ENCODE data around the gene CLVS2. TPM values are rescaled to one million over a fixed set of nuclear protein-coding genes. Genes with fewer than 3 reads are reported as not detected.

CLVS2 gene
- total RNA-seq, 4 donors from 2014 or later, result not detected

DNA sequence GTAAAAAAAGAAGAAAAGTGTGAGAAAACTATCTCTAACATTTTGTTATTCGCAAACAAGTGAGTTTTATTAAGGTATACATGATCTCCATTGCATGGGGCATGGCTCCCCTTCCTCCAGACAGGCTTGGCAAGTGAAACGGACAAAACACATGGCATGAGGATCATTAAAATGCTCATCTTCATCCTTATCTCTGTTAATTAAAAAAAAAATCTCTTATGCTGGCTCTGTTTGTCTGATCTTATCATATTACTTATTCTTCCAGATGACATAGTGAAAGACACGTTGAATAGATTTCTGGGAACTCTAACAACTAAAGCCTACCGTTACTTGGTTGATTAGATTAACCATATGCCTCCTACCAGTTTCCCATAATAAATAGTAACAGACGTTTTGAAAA is 89.4 kb downstream of the CLVS2 start:
- TF ChIP-seq, protein P1, sequence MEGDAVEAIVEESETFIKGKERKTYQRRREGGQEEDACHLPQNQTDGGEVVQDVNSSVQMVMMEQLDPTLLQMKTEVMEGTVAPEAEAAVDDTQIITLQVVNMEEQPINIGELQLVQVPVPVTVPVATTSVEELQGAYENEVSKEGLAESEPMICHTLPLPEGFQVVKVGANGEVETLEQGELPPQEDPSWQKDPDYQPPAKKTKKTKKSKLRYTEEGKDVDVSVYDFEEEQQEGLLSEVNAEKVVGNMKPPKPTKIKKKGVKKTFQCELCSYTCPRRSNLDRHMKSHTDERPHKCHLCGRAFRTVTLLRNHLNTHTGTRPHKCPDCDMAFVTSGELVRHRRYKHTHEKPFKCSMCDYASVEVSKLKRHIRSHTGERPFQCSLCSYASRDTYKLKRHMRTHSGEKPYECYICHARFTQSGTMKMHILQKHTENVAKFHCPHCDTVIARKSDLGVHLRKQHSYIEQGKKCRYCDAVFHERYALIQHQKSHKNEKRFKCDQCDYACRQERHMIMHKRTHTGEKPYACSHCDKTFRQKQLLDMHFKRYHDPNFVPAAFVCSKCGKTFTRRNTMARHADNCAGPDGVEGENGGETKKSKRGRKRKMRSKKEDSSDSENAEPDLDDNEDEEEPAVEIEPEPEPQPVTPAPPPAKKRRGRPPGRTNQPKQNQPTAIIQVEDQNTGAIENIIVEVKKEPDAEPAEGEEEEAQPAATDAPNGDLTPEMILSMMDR (IDR thresholded peaks at IDR 0.05), result no peak
- no peak for ATAC-seq (ENCODE audit: low FRiP score)

DNA sequence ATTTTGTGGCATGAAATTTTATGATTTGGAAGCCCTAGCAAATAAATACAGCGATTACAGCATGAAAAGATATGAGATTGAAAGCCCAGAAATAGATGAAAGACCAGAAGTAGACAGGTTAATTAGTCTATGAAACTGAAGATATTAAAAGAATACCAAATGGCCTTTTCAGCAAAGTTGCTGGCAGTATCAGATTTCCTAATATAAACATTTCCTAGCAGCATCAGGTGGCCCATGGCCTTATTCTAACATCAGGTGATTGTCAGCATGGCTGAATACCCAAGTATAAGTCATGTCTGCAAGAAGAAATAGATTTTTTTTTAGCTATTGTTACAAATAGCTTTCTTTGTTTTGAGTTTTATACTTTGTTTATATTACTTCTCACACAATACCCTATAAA is 93.2 kb downstream of the CLVS2 start:
- no peak for ATAC-seq (ENCODE audit: low FRiP score)
- DNase-seq (ENCODE audit: low spot score), result no peak
- TF ChIP-seq, protein P1 (IDR thresholded peaks at IDR 0.05), result no peak

More for the DNA sequence above, 89.4 kb downstream of the CLVS2 start:
- no peak for DNase-seq (ENCODE audit: low spot score)

DNA sequence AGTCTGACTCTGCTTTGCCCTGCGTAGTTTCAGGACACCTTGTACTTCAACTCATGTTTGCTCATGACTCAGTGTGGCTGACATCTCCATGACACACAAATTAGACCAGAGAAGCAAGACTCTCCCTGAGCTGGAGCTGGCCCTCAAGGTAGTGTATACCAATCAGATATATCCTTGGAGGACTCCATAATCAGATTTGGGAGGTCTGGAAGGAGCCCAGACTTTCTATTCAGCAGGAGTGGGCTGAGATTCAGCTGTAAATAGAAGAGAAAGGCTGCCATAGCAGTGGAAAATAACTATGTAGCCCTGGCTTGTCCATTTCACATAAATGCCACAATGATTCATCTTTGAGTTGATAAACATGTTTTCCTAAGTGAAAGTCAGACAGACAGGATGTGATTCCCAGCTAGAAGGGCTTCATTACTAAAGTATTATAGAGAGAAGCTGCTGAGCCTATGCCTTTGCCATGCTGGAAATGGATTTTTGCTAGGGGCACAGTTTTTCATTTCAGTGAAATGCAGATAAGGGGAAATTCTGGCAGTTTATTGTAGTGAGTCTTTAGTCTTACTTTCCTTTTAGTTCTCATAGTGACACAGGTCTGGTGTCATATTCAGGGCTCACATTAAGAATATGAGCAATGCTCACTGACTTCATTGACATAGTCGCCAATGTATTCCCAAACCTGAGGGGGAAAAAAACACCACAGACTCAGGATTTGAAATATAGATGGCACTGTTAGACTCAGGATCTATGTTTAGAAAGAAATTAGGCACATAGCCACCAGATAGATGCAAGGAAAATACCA is 95.3 kb downstream of the CLVS2 start:
- TF ChIP-seq, protein P1 (IDR thresholded peaks at IDR 0.05), result no peak
- DNase-seq (ENCODE audit: low spot score), result no peak
- no peak for ATAC-seq (ENCODE audit: low FRiP score)

DNA sequence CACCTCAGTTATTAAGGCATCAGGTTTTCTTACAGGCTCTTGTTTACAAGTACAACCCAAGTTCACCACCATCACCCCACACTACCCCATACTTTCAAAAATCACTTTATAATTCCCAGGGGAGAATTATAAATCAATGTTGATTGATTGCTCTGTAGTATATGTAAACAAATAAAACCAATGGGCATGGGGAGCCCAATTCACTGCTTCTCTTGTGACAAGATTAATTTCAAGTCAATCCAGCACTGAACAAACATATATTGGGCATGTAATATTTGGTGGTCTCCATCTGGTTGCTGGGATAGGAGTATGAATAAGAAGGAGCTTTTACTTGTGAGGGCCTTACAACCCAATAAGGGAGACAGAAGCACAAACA is 95.8 kb downstream of the CLVS2 start:
- DNase-seq (ENCODE audit: low spot score) (no peak), ATAC-seq (ENCODE audit: low FRiP score) (no peak)
- TF ChIP-seq, protein P1 (IDR thresholded peaks at IDR 0.05), result no peak

DNA sequence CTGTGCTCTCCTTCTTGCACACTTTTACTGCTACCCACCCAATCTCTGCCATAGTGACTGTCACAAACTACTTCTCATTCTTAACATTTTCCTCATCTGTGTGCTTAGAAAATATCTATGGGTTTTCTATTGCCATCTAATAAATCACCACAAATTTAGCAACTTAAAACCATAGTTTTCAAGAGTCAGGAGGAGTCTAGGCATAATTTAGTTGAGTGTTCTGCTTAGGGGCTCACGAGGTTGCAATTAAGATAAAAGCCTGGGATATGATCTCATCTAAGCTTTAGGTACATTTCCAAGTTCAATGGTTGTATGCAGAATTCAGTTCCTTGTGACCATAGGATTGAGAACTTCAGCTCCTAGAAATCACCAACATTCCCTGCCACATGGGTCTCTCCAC is 98.8 kb downstream of the CLVS2 start:
- DNase-seq (ENCODE audit: low spot score) (no peak), ATAC-seq (ENCODE audit: low FRiP score) (no peak)
- TF ChIP-seq, protein P1 (IDR thresholded peaks at IDR 0.05), result no peak

DNA sequence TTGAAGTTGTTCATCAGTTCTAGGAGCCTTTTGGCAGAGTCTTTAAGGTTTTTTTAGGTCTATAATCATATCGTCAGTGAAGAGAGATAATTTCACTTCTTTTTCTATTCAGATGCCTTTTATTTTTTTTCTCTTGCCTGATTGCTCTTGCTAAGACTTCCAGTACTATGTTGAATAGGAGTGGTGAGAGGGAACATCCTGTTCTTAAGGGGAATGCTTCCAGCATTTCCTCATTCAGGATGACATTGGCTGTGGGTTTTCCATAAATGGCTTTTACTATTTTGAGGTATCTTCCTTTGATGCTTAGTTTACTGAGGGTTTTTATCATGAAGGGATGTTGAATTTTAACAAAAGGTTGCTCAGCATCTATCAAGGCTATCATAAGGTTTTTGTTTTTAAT is 109.5 kb downstream of the CLVS2 start:
- TF ChIP-seq, protein P1 (IDR thresholded peaks at IDR 0.05), result no peak
- ATAC-seq (ENCODE audit: low FRiP score), result no peak
- DNase-seq (ENCODE audit: low spot score), result no peak

DNA sequence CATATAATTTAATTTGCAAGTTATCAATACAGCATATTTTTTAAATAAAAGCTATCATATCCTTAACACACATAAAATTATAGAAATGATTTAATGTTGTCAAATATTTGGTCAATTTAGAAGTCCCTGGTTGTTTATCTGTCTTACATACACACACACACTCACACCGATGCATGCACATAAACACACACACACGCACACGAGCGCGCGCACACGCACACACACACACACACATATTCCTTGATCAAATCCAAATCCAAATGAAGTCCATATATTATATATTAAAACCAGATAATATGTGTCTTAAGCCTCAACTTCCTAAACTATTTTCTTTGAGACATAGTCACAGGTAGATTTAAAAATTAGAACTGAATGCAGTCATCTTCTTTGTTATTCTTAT is 120.3 kb downstream of the CLVS2 start:
- TF ChIP-seq, protein P1 (IDR thresholded peaks at IDR 0.05), result no peak
- no peak for ATAC-seq (ENCODE audit: low FRiP score)

More for the DNA sequence above, 120.3 kb downstream of the CLVS2 start:
- no peak for DNase-seq (ENCODE audit: low spot score)
